GM12892 (cell line): ENCODE data around the gene ROCK2.

Experiments
- DNase-seq: peaks from one replicate; pipeline ENCODE4 v3.0.0; 2011; ENCODE audit not compliant: insufficient read length
- FAIRE-seq: peaks from 2 replicates; lab custom pipeline; 2011; peaks lifted over from hg19 to GRCh38; lab: Jason Lieb, UNC
- POLR2A ChIP-seq: IDR thresholded peaks from 2 replicates; pipeline ENCODE4 v1.6.1; 2011; ENCODE audit warnings: low read depth, low read length, control low read depth
- POLR2AphosphoS5 ChIP-seq: IDR thresholded peaks from 2 replicates; pipeline ENCODE4 v1.6.1; 2011; ENCODE audit warnings: low read depth, low read length, control low read depth
- TAF1 ChIP-seq: IDR thresholded peaks from 2 replicates; pipeline ENCODE4 v1.6.1; 2011; ENCODE audit warnings: low read depth, mild to moderate bottlenecking, control low read depth, low read length, borderline replicate concordance

The ROCK2 gene

GRCh38 chr2:11312770-11313471, 31.5 kb downstream of the ROCK2 start:
- DNase-seq (no peak), FAIRE-seq (no peak)
- TF ChIP-seq POLR2A (no peak), POLR2AphosphoS5 (no peak), TAF1 (no peak)

GRCh38 chr2:11311543-11311942, 32.9 kb downstream of the ROCK2 start:
- FAIRE-seq (no peak), DNase-seq (no peak)
- TF ChIP-seq TAF1 (no peak), POLR2AphosphoS5 (no peak), POLR2A (no peak)

- no peak for FAIRE-seq
Observed at GRCh38 chr2:11310212-11310611, 34.2 kb downstream of the ROCK2 start.

GRCh38 chr2:11309706-11310105, 34.7 kb downstream of the ROCK2 start:
- TF ChIP-seq POLR2AphosphoS5: no peak
- no peak for TF ChIP-seq TAF1
- no peak for TF ChIP-seq POLR2A
- FAIRE-seq: no peak
- no peak for DNase-seq

More at GRCh38 chr2:11310212-11310611, 34.2 kb downstream of the ROCK2 start:
- DNase-seq: no peak
- no peak for TF ChIP-seq TAF1
- TF ChIP-seq POLR2AphosphoS5: no peak
- TF ChIP-seq POLR2A: no peak

- no peak for TF ChIP-seq POLR2AphosphoS5
- no peak for TF ChIP-seq TAF1
- no peak for TF ChIP-seq POLR2A
- DNase-seq: no peak
- FAIRE-seq: no peak
Observed at GRCh38 chr2:11307764-11308415, 36.5 kb downstream of the ROCK2 start.

GRCh38 chr2:11305958-11306357, 38.5 kb downstream of the ROCK2 start:
- TF ChIP-seq POLR2AphosphoS5: no peak
- no peak for TF ChIP-seq POLR2A
- TF ChIP-seq TAF1: no peak
- FAIRE-seq: no peak
- no peak for DNase-seq

GRCh38 chr2:11305338-11305737, 39.1 kb downstream of the ROCK2 start:
- no peak for FAIRE-seq

GRCh38 chr2:11304476-11304875, 40.0 kb downstream of the ROCK2 start:
- FAIRE-seq (no peak), DNase-seq (no peak)
- TF ChIP-seq POLR2A (no peak), TAF1 (no peak), POLR2AphosphoS5 (no peak)

More at GRCh38 chr2:11305338-11305737, 39.1 kb downstream of the ROCK2 start:
- TF ChIP-seq POLR2AphosphoS5 (no peak), TAF1 (no peak), POLR2A (no peak)
- no peak for DNase-seq

- no peak for TF ChIP-seq POLR2A
- no peak for TF ChIP-seq TAF1
- no peak for TF ChIP-seq POLR2AphosphoS5
- FAIRE-seq: no peak
- no peak for DNase-seq
Observed at GRCh38 chr2:11303290-11304013, 41.0 kb downstream of the ROCK2 start.

- FAIRE-seq (no peak), DNase-seq (no peak)
- TF ChIP-seq POLR2A (no peak), TAF1 (no peak), POLR2AphosphoS5 (no peak)
Observed at GRCh38 chr2:11299439-11299838, 45.0 kb downstream of the ROCK2 start.

- TF ChIP-seq TAF1 (no peak), POLR2AphosphoS5 (no peak), POLR2A (no peak)
- DNase-seq (no peak), FAIRE-seq (no peak)
Observed at GRCh38 chr2:11298592-11298991, 45.8 kb downstream of the ROCK2 start.

GRCh38 chr2:11296401-11296800, 48.0 kb downstream of the ROCK2 start:
- TF ChIP-seq POLR2A: no peak
- no peak for TF ChIP-seq TAF1
- TF ChIP-seq POLR2AphosphoS5: no peak
- FAIRE-seq (peak; percentile 5), DNase-seq (no peak)
